K562 (cell line): Measurements from ENCODE around the gene WFIKKN2. TPM values are rescaled to one million over a fixed set of nuclear protein-coding genes. Genes with fewer than 3 reads are reported as not detected.

Experiments
- DMBX1 ChIP-seq: fragments of 250-450 bp; sonication (Bioruptor Pico); IDR thresholded peaks from 2 replicates; pipeline ENCODE4 v1.8.0; 2022; ENCODE audit warnings: inconsistent platforms, mild to moderate bottlenecking, moderate library complexity, borderline replicate concordance
- NONO ChIP-seq, 2 experiments: fragments of 200-400 bp in 1 of 2; fragments of 450-650 bp in 1 of 2; formaldehyde crosslinking in 1 of 2; IDR thresholded peaks; 2 replicates each; pipeline ENCODE4 v1.6.1; 2017; ENCODE audit warnings: low read depth in 2 of 2, mild to moderate bottlenecking in 2 of 2, moderate library complexity in 2 of 2, low read length in 1 of 2
- PCBP2 ChIP-seq: fragments of 200-400 bp; formaldehyde crosslinking; IDR thresholded peaks from 2 replicates; pipeline ENCODE4 v1.6.1; 2018; ENCODE audit warnings: low read length, low read depth, mild to moderate bottlenecking, moderate library complexity; ENCODE audit not compliant: poor library complexity, severe bottlenecking
- POLR2AphosphoS5 ChIP-seq: IDR thresholded peaks from 2 replicates; pipeline ENCODE4 v1.6.1; 2011; ENCODE audit warnings: mild to moderate bottlenecking, low read depth, low read length, moderate library complexity; ENCODE audit not compliant: control insufficient read depth, insufficient read depth
- RBBP5 ChIP-seq: fragments of 200-600 bp; sonication (generic); IDR thresholded peaks from 2 replicates; pipeline ENCODE4 v1.6.1; 2012; ENCODE audit warnings: borderline replicate concordance, mild to moderate bottlenecking, low read length, control low read depth, inconsistent platforms; ENCODE audit not compliant: insufficient read depth, poor library complexity, severe bottlenecking
- RBM15 ChIP-seq: fragments of 200-400 bp; formaldehyde crosslinking; IDR thresholded peaks from 2 replicates; pipeline ENCODE4 v1.6.1; 2018; ENCODE audit warnings: mild to moderate bottlenecking, low read length, moderate library complexity; ENCODE audit not compliant: insufficient read depth
- TAF1 ChIP-seq: IDR thresholded peaks from 2 replicates; pipeline ENCODE4 v1.6.1; 2011; ENCODE audit warnings: mild to moderate bottlenecking, low read length, moderate library complexity; ENCODE audit not compliant: insufficient read depth, control insufficient read depth, severe bottlenecking; ENCODE audit errors: extremely low read depth
- TCF7 ChIP-seq: sonication (generic); IDR thresholded peaks from 2 replicates; pipeline ENCODE4 v1.6.1; 2016; ENCODE audit warnings: antibody characterized with exemption, borderline replicate concordance
- ZEB2 ChIP-seq: fragments of 450-650 bp; IDR thresholded peaks from 2 replicates; pipeline ENCODE4 v1.6.1; 2016
- ZKSCAN8 ChIP-seq: fragments of 200-800 bp; sonication (Bioruptor generic); IDR thresholded peaks from 2 replicates; pipeline ENCODE4 v1.6.1; 2016; ENCODE audit warnings: missing genetic modification characterization, missing compliant biosample characterization
- ZNF212 ChIP-seq: fragments of 450-650 bp; formaldehyde crosslinking; IDR thresholded peaks from 2 replicates; pipeline ENCODE4 v1.4.0; 2020; ENCODE audit warnings: mild to moderate bottlenecking
- ZNF561 ChIP-seq: fragments of 450-650 bp; formaldehyde crosslinking; conservative IDR thresholded peaks from 2 replicates; pipeline ENCODE4 v1.4.0; 2020; ENCODE audit warnings: mild to moderate bottlenecking, moderate library complexity
- ZNF76 ChIP-seq: fragments of 250-450 bp; sonication (Bioruptor Pico); IDR thresholded peaks from 2 replicates; pipeline ENCODE4 v1.4.0; 2020; ENCODE audit warnings: mild to moderate bottlenecking, moderate library complexity, borderline replicate concordance
- polyA plus RNA-seq, 8 experiments: library from polyadenylated mRNA; depleted of rRNA in 4 of 8; stranded (reverse) in 5 of 8; unstranded in 3 of 8; fragments of >200 nt; fragmentation: Nextera tagmentation in 2 of 8; fragmentation: Illumina TruSeq in 1 of 8; extraction: Ambion mirVana in 2 of 8; extraction: Trizol in 1 of 8; gene quantifications; 2 replicates each; pipeline versions ENCODE4 v1.2.1 to v1.2.3, GENCODE V29; 2011 to 2014; ENCODE audit warnings: inconsistent platforms in 1 of 8, missing spikeins in 1 of 8
- total RNA-seq, 7 experiments: library from RNA; depleted of rRNA in 6 of 7; stranded (reverse); fragments of >200 nt in 6 of 7; fragmentation: Illumina TruSeq in 2 of 7; extraction: Trizol in 2 of 7; gene quantifications; 2 replicates each; pipeline versions ENCODE4 v1.2.1 to v1.2.3, GENCODE V29; 2011 to 2021; ENCODE audit warnings: low replicate concordance in 1 of 7
- TF ChIP-seq, protein P1 (sequence below), 2 experiments: IDR thresholded peaks; 2 replicates each; pipeline ENCODE4 v1.6.1; 2012; ENCODE audit warnings: improper control_type of control experiment in 2 of 2, low read depth in 2 of 2, low read length in 2 of 2, borderline replicate concordance in 1 of 2
- TF ChIP-seq, protein P2 (sequence below), 2 experiments: IDR thresholded peaks in 1 of 2; conservative IDR thresholded peaks in 1 of 2; 2 replicates each; pipeline ENCODE4 v1.6.1; 2016; ENCODE audit warnings: low read depth in 2 of 2, mild to moderate bottlenecking in 1 of 2, missing compliant biosample characterization in 1 of 2, missing genetic modification characterization in 1 of 2, moderate library complexity in 1 of 2
- TF ChIP-seq, protein P3 (sequence below): fragments of 250-450 bp; sonication (Bioruptor Pico); IDR thresholded peaks from 2 replicates; pipeline ENCODE4 v1.5.0; 2020; ENCODE audit warnings: mild to moderate bottlenecking
- TF ChIP-seq, protein P4 (sequence below): fragments of 250-450 bp; sonication (Bioruptor Pico); IDR thresholded peaks from 2 replicates; pipeline ENCODE4 v1.8.0; 2022; ENCODE audit warnings: inconsistent platforms, mild to moderate bottlenecking, moderate library complexity, borderline replicate concordance

Gene WFIKKN2
- total and polyA plus RNA-seq, 9 of the 15 experiments (the other 6 are each of a cell fraction or from before 2014, with no cell fraction given): 0.07 TPM; not detected in 8

DNA sequence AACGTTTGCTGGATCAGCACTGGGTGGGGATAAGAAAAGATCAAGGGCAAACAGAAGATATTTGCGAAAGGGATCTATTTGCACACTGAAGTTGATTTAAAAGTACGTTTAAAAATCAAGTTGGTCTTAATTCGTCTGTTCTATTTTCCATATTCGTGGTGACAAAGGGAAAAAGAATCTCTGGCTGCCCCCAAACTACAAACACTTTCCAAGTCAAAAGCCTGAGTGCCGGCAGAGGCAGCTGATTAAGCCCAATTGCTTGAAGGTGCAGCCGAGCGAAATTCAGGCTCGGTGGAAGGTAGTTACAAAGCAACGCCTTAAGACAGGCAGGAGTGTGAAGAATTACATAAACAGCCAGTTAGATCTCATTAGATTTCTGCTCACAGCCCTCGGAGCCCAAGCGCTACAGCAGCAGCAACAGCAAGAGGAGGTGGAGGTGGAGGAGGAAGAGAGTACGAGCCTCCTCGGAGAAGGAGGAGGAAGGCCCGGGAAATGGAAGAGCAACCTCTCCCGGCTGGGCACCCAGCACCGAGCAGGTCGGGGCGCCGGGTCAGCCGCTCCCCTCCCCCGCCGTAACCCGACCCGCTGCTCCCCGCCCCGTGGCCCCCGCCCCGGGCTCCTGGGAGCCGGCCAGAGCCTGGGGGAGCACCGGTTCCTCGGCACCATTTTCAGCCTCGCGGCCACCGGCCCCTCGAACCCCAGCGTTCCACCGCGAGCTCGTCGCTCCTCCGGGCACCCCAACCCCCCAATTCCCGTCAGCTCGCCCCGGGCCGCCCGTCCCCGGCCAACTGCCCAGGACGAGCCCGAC is 29.9 kb downstream of the WFIKKN2 start (continued):
- TF ChIP-seq, protein P1, sequence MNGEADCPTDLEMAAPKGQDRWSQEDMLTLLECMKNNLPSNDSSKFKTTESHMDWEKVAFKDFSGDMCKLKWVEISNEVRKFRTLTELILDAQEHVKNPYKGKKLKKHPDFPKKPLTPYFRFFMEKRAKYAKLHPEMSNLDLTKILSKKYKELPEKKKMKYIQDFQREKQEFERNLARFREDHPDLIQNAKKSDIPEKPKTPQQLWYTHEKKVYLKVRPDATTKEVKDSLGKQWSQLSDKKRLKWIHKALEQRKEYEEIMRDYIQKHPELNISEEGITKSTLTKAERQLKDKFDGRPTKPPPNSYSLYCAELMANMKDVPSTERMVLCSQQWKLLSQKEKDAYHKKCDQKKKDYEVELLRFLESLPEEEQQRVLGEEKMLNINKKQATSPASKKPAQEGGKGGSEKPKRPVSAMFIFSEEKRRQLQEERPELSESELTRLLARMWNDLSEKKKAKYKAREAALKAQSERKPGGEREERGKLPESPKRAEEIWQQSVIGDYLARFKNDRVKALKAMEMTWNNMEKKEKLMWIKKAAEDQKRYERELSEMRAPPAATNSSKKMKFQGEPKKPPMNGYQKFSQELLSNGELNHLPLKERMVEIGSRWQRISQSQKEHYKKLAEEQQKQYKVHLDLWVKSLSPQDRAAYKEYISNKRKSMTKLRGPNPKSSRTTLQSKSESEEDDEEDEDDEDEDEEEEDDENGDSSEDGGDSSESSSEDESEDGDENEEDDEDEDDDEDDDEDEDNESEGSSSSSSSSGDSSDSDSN (IDR thresholded peaks at IDR 0.05; ENCODE audit: borderline replicate concordance in 1 of 2, low read depth in 2 of 2, low read length in 2 of 2): peak in 1 of 2 experiments; percentile 88; a peak in 2 of 4 replicates
- TF ChIP-seq ZNF561 (no peak), ZNF76 (CRISPR knock-in tag) (no peak), NONO (IDR thresholded peaks at IDR 0.05; ENCODE audit: low read depth in 2 of 2, low read length in 1 of 2) (0 out of 4 replicates have a peak, but pooled peaks of 1 of the 2 experiments have one; percentile 34), DMBX1 (CRISPR knock-in tag) (no peak), TCF7 (no peak), PCBP2 (no peak), TAF1 (peak; percentile 58), POLR2AphosphoS5 (peak; percentile 52), ZKSCAN8 (no peak), ZNF212 (CRISPR knock-in tag) (no peak), ZEB2 (no peak), RBBP5 (peak; percentile 31), RBM15 (no peak)
- TF ChIP-seq, protein P2, sequence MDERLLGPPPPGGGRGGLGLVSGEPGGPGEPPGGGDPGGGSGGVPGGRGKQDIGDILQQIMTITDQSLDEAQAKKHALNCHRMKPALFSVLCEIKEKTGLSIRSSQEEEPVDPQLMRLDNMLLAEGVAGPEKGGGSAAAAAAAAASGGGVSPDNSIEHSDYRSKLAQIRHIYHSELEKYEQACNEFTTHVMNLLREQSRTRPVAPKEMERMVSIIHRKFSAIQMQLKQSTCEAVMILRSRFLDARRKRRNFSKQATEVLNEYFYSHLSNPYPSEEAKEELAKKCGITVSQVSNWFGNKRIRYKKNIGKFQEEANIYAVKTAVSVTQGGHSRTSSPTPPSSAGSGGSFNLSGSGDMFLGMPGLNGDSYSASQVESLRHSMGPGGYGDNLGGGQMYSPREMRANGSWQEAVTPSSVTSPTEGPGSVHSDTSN (CRISPR knock-in tag; IDR thresholded peaks at IDR 0.05; ENCODE audit: low read depth): no peak
- TF ChIP-seq, protein P2 (tag; conservative IDR thresholded peaks at IDR 0.05; ENCODE audit: low read depth): no peak
- TF ChIP-seq, protein P3, sequence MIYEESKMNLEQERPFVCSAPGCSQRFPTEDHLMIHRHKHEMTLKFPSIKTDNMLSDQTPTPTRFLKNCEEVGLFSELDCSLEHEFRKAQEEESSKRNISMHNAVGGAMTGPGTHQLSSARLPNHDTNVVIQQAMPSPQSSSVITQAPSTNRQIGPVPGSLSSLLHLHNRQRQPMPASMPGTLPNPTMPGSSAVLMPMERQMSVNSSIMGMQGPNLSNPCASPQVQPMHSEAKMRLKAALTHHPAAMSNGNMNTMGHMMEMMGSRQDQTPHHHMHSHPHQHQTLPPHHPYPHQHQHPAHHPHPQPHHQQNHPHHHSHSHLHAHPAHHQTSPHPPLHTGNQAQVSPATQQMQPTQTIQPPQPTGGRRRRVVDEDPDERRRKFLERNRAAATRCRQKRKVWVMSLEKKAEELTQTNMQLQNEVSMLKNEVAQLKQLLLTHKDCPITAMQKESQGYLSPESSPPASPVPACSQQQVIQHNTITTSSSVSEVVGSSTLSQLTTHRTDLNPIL (CRISPR knock-in tag): no peak
- TF ChIP-seq, protein P4, sequence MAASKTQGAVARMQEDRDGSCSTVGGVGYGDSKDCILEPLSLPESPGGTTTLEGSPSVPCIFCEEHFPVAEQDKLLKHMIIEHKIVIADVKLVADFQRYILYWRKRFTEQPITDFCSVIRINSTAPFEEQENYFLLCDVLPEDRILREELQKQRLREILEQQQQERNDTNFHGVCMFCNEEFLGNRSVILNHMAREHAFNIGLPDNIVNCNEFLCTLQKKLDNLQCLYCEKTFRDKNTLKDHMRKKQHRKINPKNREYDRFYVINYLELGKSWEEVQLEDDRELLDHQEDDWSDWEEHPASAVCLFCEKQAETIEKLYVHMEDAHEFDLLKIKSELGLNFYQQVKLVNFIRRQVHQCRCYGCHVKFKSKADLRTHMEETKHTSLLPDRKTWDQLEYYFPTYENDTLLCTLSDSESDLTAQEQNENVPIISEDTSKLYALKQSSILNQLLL (CRISPR knock-in tag): no peak
